SU-DHL-6 (cell line): ENCODE data around the gene LGR6.

ENCODE experiments used
- EZH2phosphoT487 ChIP-seq: fragments of 200-600 bp; sonication (generic), shearing (Covaris generic); conservative IDR thresholded peaks from 2 replicates; pipeline ENCODE4 v1.6.1; 2018; ENCODE audit warnings: mild to moderate bottlenecking, antibody characterized with exemption, low read length, moderate library complexity, mixed read lengths
- TF ChIP-seq, protein P1 (sequence below): fragments of 200-600 bp; sonication (generic); IDR thresholded peaks from one replicate; pipeline ENCODE4 v1.5.1; 2017; ENCODE audit warnings: antibody characterized with exemption, mild to moderate bottlenecking, low read length, moderate library complexity; ENCODE audit not compliant: insufficient read depth, poor library complexity, severe bottlenecking

DNA sequence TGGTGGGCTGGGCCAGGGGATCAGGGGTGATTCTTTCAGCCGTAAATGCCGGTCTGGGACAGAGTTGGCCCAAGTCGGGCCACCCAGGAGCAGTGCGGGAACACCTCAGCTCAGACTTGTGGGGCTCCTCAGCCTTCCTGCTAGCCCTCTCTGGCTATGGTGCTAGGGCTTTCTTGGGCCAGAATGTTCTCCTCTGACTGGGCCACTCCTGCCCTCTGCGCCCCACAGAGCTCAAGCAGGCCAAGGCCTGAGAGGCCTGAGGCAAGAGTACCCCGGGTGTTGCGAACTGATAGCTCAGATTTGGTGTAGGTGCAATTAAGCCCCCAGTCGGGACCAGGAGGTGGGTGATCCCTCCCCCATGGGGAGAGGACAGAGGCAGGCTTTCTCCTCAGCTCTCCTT is 51.8 kb downstream of the LGR6 start:
- TF ChIP-seq, protein P1, sequence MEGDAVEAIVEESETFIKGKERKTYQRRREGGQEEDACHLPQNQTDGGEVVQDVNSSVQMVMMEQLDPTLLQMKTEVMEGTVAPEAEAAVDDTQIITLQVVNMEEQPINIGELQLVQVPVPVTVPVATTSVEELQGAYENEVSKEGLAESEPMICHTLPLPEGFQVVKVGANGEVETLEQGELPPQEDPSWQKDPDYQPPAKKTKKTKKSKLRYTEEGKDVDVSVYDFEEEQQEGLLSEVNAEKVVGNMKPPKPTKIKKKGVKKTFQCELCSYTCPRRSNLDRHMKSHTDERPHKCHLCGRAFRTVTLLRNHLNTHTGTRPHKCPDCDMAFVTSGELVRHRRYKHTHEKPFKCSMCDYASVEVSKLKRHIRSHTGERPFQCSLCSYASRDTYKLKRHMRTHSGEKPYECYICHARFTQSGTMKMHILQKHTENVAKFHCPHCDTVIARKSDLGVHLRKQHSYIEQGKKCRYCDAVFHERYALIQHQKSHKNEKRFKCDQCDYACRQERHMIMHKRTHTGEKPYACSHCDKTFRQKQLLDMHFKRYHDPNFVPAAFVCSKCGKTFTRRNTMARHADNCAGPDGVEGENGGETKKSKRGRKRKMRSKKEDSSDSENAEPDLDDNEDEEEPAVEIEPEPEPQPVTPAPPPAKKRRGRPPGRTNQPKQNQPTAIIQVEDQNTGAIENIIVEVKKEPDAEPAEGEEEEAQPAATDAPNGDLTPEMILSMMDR: no peak
- TF ChIP-seq EZH2phosphoT487: no peak
